GM13977 (cell line): ENCODE results near the gene POLR2J.
"Not testable (repeated sequence)": the region's sequence is repeated elsewhere in the genome, so short reads cannot be mapped to it uniquely, and the experiment has no call there.

Experiments used
- DNase-seq: peaks from one replicate; pipeline ENCODE4 v3.0.0; 2012; ENCODE audit warnings: low spot score
- CTCF ChIP-seq: IDR thresholded peaks from 2 replicates; pipeline ENCODE4 v1.5.1; 2012; ENCODE audit warnings: mild to moderate bottlenecking, control low read depth; ENCODE audit not compliant: insufficient read depth; ENCODE audit errors: extremely low read depth, missing control alignments
- in situ Hi-C: fragments of 300-500 bp; cut with MboI; formaldehyde crosslinking; loops from one replicate; pipeline ENCODE4 v1.12.0; 2022; ENCODE audit warnings: low sequenced_read_pairs, low pct_unique_long_range_greater_than_20kb, mixed read lengths, inconsistent platforms; ENCODE audit not compliant: unreplicated experiment

POLR2J gene

GRCh38 chr7:102460467-102460866, 18.3 kb downstream of the POLR2J start:
- peak; percentile 20 for DNase-seq
- in situ Hi-C loops = no loop called here
- no peak for TF ChIP-seq CTCF

GRCh38 chr7:102459221-102459844, 19.4 kb downstream of the POLR2J start:
- TF ChIP-seq CTCF = no peak
- in situ Hi-C loops = no loop called here
- DNase-seq = peak; percentile 15

- in situ Hi-C loops = no loop called here
- DNase-seq = peak; percentile 17
- TF ChIP-seq CTCF = no peak
These were observed 21.3 kb downstream of the POLR2J start for GRCh38 chr7:102457352-102457924.

GRCh38 chr7:102456327-102456726, 22.4 kb downstream of the POLR2J start:
- in situ Hi-C loops = no loop called here
- DNase-seq = peak; percentile 12
- TF ChIP-seq CTCF = no peak

GRCh38 chr7:102455596-102455995, 23.1 kb downstream of the POLR2J start:
- TF ChIP-seq CTCF = no peak
- peak; percentile 23 for DNase-seq
- in situ Hi-C loops = no loop called here

- DNase-seq, in situ Hi-C loops: not testable (repeated sequence)
These were observed 23.8 kb downstream of the POLR2J start for GRCh38 chr7:102454932-102455331.

- in situ Hi-C loops = no loop called here
- TF ChIP-seq CTCF = no peak
- peak; percentile 19 for DNase-seq
These were observed 24.3 kb downstream of the POLR2J start for GRCh38 chr7:102454468-102454867.
